HL-60/S4 treated with phorbol 12-myristate 13-acetate at 8.2 ng/mL for 4 days and 3 days (cell line): ENCODE data around the gene GAGE12G.
"Not testable (repeated sequence)": the region's sequence is repeated elsewhere in the genome, so short reads cannot be mapped to it uniquely, and the experiment has no call there.

Experiments
- in situ Hi-C: fragments of 300-500 bp; cut with MboI; formaldehyde crosslinking; loops from 2 replicates; pipeline ENCODE4 v1.15.0; 2022; ENCODE audit warnings: low sequenced_read_pairs

Gene GAGE12G, protein sequence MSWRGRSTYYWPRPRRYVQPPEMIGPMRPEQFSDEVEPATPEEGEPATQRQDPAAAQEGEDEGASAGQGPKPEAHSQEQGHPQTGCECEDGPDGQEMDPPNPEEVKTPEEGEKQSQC

DNA sequence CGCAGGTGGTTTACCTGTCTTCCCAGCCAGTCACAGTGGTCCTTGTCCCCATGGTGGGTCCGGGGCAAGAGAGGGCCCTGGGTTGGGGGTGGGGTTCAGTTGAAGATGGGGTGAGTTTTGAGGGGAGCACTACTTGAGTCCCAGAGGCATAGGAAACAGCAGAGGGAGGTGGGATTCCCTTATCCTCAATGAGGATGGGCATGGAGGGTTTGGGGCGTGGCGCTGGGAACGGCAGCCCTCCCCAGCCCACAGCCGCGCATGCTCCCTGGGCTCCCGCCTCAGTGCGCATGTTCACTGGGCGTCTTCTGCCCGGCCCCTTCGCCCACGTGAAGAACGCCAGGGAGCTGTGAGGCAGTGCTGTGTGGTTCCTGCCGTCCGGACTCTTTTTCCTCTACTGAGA is at the start of gene GAGE12G:
GAGE12G (plus strand) TSS at position 301 of the 400 bp plus-strand sequence. CDS start 1,155 bp downstream, outside the sequence.
- in situ Hi-C loops = not testable (repeated sequence)

DNA sequence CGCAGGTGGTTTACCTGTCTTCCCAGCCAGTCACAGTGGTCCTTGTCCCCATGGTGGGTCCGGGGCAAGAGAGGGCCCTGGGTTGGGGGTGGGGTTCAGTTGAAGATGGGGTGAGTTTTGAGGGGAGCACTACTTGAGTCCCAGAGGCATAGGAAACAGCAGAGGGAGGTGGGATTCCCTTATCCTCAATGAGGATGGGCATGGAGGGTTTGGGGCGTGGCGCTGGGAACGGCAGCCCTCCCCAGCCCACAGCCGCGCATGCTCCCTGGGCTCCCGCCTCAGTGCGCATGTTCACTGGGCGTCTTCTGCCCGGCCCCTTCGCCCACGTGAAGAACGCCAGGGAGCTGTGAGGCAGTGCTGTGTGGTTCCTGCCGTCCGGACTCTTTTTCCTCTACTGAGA is 38.3 kb upstream of the GAGE12G start, which contains the start of gene GAGE12C:
GAGE12C (plus strand) TSS at position 301 of the 400 bp plus-strand sequence. CDS start 1,155 bp downstream, outside the sequence.
- in situ Hi-C loops = not testable (repeated sequence)

DNA sequence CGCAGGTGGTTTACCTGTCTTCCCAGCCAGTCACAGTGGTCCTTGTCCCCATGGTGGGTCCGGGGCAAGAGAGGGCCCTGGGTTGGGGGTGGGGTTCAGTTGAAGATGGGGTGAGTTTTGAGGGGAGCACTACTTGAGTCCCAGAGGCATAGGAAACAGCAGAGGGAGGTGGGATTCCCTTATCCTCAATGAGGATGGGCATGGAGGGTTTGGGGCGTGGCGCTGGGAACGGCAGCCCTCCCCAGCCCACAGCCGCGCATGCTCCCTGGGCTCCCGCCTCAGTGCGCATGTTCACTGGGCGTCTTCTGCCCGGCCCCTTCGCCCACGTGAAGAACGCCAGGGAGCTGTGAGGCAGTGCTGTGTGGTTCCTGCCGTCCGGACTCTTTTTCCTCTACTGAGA is 28.8 kb upstream of the GAGE12G start, which contains the start of gene GAGE12D:
GAGE12D (plus strand) TSS at position 301 of the 400 bp plus-strand sequence. CDS start 1,155 bp downstream, outside the sequence.
- in situ Hi-C loops = not testable (repeated sequence)

DNA sequence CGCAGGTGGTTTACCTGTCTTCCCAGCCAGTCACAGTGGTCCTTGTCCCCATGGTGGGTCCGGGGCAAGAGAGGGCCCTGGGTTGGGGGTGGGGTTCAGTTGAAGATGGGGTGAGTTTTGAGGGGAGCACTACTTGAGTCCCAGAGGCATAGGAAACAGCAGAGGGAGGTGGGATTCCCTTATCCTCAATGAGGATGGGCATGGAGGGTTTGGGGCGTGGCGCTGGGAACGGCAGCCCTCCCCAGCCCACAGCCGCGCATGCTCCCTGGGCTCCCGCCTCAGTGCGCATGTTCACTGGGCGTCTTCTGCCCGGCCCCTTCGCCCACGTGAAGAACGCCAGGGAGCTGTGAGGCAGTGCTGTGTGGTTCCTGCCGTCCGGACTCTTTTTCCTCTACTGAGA is 19.2 kb upstream of the GAGE12G start, which contains the start of gene GAGE12E:
GAGE12E (plus strand) TSS at position 301 of the 400 bp plus-strand sequence. CDS start 1,155 bp downstream, outside the sequence.
- in situ Hi-C loops = not testable (repeated sequence)

DNA sequence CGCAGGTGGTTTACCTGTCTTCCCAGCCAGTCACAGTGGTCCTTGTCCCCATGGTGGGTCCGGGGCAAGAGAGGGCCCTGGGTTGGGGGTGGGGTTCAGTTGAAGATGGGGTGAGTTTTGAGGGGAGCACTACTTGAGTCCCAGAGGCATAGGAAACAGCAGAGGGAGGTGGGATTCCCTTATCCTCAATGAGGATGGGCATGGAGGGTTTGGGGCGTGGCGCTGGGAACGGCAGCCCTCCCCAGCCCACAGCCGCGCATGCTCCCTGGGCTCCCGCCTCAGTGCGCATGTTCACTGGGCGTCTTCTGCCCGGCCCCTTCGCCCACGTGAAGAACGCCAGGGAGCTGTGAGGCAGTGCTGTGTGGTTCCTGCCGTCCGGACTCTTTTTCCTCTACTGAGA is 9.7 kb upstream of the GAGE12G start, which contains the start of gene GAGE12F:
GAGE12F (plus strand) TSS at position 301 of the 400 bp plus-strand sequence. CDS start 1,155 bp downstream, outside the sequence.
- in situ Hi-C loops = not testable (repeated sequence)

DNA sequence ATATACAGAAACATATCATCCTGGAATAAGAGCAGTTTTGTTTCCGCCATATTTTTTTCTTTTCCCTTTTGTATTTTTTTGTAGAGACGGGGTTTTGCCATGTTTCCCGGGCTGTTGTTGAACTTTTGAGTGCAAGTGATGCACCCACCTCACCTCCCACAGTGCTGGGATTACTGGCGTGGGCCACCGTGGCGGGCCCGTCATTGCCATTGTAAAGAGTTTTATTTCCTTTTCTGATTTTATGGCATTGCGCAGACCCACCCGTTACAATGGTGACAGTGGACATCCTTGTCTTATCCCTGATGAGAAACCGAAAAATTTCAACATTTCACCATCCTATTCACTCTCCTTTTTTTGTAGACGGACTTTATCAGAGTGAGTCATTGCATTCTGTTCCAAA is 1.5 kb upstream of the GAGE12G start:
- in situ Hi-C loops = not testable (repeated sequence)

DNA sequence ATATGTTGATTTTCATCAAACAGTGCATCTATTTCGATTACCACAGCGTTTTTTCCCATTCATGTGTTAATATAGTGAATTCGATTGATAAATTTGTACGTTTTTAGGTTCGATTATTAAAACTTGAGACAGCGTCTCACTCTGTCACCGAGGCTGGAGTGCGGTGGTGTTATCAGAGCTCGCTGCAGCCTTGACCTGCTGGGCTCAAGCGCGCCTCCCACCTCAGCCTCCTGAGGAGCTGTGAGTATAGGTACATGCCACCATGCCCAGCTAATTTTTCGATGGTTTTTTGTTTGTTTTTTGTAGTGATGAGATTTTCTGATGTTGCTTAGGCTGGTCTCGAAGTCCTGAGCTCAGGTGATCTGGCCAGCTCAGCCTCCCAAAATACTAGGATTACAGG is 1.0 kb upstream of the GAGE12G start:
- in situ Hi-C loops = not testable (repeated sequence)

DNA sequence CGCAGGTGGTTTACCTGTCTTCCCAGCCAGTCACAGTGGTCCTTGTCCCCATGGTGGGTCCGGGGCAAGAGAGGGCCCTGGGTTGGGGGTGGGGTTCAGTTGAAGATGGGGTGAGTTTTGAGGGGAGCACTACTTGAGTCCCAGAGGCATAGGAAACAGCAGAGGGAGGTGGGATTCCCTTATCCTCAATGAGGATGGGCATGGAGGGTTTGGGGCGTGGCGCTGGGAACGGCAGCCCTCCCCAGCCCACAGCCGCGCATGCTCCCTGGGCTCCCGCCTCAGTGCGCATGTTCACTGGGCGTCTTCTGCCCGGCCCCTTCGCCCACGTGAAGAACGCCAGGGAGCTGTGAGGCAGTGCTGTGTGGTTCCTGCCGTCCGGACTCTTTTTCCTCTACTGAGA is 9.4 kb downstream of the GAGE12G start, which contains the start of gene GAGE12H:
GAGE12H (plus strand) TSS at position 301 of the 400 bp plus-strand sequence. CDS start 1,155 bp downstream, outside the sequence.
- in situ Hi-C loops = not testable (repeated sequence)

DNA sequence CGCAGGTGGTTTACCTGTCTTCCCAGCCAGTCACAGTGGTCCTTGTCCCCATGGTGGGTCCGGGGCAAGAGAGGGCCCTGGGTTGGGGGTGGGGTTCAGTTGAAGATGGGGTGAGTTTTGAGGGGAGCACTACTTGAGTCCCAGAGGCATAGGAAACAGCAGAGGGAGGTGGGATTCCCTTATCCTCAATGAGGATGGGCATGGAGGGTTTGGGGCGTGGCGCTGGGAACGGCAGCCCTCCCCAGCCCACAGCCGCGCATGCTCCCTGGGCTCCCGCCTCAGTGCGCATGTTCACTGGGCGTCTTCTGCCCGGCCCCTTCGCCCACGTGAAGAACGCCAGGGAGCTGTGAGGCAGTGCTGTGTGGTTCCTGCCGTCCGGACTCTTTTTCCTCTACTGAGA is 19.0 kb downstream of the GAGE12G start, which contains the start of gene GAGE2A:
GAGE2A (plus strand) TSS at position 301 of the 400 bp plus-strand sequence. CDS start 1,155 bp downstream, outside the sequence.
- in situ Hi-C loops = not testable (repeated sequence)

DNA sequence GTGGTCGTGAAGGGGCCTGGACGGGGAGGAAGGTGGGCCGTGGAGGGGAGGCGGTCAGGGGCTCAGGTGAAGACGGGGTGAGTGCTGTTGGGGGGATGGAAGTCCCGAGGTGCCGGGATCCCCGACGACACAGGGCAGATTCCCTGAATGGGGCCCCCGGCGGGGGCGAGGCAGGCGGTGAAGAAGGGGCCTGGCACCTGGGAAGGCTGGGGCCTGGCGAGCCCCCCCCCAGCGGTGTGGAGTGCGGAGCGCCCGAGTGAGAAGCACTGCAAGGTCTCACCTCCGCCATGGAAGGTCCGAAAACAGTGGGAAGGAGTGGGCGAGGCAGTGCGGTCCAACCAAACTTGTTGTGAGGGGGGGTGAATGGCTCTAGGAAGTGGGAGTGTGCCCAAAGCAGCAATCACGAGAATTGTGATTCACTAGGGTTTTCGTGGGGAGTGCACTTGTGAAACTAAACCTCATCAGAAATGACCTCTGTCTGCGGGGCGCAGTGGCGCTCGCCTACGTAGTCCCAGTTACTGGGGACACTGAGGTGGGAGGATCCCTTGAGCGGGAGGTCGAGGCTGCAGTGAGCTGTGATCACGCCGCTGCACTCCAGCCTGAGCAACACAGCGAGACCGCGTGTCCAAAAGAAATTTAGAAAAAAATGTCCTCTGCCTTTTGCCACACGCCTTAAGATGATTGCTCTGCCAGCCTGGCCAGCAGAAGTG is 19.7 kb downstream of the GAGE12G start:
- in situ Hi-C loops = not testable (repeated sequence)

DNA sequence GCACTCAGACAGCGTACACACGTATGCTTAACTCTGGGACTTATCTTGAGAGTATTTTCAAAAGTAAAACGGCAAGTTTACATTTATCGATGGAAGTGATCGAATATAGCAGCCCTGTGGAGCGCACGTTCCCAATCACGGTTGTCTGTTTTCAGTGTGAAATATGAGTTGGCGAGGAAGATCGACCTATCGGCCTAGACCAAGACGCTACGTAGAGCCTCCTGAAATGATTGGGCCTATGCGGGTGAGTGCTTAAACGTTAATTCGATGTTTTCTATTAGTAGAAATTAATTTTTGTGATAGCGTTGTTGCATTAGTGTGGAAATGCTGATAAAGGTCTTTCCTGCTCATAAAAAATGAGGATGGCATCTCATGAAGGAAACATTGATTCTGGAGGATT is 20.3 kb downstream of the GAGE12G start:
- in situ Hi-C loops = not testable (repeated sequence)

DNA sequence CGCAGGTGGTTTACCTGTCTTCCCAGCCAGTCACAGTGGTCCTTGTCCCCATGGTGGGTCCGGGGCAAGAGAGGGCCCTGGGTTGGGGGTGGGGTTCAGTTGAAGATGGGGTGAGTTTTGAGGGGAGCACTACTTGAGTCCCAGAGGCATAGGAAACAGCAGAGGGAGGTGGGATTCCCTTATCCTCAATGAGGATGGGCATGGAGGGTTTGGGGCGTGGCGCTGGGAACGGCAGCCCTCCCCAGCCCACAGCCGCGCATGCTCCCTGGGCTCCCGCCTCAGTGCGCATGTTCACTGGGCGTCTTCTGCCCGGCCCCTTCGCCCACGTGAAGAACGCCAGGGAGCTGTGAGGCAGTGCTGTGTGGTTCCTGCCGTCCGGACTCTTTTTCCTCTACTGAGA is 28.5 kb downstream of the GAGE12G start, which contains the start of gene GAGE1:
GAGE1 (plus strand) TSS at position 301 of the 400 bp plus-strand sequence. CDS start 1,155 bp downstream, outside the sequence.
- in situ Hi-C loops = not testable (repeated sequence)

DNA sequence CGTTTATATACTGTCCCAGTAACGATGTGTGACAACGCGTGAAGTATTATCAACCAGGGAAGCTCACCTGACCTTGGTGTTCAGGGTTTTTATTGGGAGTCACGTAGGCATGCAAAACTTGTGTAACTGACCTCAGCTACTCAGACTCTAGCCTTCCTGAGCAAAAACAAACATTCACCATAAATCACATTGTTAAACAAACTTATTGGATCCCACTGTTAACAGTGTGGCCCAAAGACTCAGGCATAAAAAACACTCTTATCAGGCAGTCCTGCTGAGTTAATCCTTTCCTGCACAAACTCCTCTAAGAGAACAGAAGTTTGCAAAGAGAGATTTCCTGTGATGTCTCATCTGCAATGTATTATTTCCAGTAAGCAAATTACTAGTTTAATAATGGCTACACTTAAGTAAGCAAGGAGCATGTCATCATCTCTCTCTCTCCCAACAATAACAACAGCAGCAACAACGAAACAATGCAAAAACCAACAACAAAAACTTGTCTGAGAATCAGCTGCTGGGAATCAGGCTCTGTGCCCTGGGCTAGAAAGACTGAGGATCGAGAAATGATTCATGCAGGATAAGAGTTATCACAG is 40.6 kb downstream of the GAGE12G start:
- in situ Hi-C loops = no loop called here

DNA sequence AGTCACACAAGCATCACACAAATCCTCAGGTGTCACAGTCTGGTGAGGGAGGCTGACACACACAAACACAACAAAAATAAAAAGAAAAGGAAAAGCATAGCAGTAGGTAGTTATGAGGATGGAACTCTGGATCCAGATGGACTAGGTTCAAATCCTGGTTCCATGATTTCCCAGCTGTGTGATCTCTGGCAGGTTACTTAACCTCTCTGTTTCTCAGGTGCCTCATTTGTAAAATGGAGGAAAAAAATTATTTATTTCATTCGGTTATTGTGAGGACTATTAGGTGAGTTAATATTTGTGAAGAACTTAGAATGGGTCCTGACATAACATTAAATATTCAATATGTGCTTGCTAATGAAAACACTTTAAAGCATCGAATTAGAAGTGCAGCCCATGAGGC is 48.4 kb downstream of the GAGE12G start:
- in situ Hi-C loops = no loop called here
